Kidney epithelial cell (primary cell): ENCODE measurements around the gene SEC14L1. TPM values are rescaled to one million over a fixed set of nuclear protein-coding genes. Genes with fewer than 3 reads are reported as not detected.

Source experiments
- DNase-seq: peaks from one replicate; pipeline ENCODE4 v3.0.0-alpha.2; 2010; ENCODE audit warnings: low read depth
- H3K27me3 ChIP-seq: 2 replicates; pipeline ENCODE4 v1.6.0; 2011; ENCODE audit warnings: low read length; ENCODE audit not compliant: control insufficient read depth, insufficient read depth
- H3K36me3 ChIP-seq: 2 replicates; pipeline ENCODE4 v1.5.1; 2011; ENCODE audit warnings: low read length; ENCODE audit not compliant: control insufficient read depth, insufficient read depth
- H3K4me3 ChIP-seq: 2 replicates; pipeline ENCODE4 v1.5.1; 2011; ENCODE audit warnings: low read depth, mild to moderate bottlenecking, control low read depth, low read length
- CTCF ChIP-seq: IDR thresholded peaks from 2 replicates; pipeline ENCODE4 v1.5.1; 2011; ENCODE audit warnings: mild to moderate bottlenecking, moderate library complexity, low read length, control low read depth, inconsistent platforms; ENCODE audit not compliant: insufficient read depth, poor library complexity, severe bottlenecking
- total RNA-seq: library from RNA; depleted of rRNA; stranded (reverse); fragments of >200 nt; gene quantifications from 2 replicates; pipeline ENCODE4 v1.2.3, GENCODE V29; 2015

SEC14L1 gene
- total RNA-seq, 1 donor from 2014 or later: 41.6 TPM

GRCh38 chr17:77128896-77129567, 11.7 kb upstream of the SEC14L1 start:
- Histone ChIP-seq H3K27me3 (no peaks in the 10 kb centered on the region), H3K4me3 (no peak overlapping the region), H3K36me3 (no peaks in the 10 kb centered on the region)
- no peak for TF ChIP-seq CTCF
- DNase-seq: no peak

DNA sequence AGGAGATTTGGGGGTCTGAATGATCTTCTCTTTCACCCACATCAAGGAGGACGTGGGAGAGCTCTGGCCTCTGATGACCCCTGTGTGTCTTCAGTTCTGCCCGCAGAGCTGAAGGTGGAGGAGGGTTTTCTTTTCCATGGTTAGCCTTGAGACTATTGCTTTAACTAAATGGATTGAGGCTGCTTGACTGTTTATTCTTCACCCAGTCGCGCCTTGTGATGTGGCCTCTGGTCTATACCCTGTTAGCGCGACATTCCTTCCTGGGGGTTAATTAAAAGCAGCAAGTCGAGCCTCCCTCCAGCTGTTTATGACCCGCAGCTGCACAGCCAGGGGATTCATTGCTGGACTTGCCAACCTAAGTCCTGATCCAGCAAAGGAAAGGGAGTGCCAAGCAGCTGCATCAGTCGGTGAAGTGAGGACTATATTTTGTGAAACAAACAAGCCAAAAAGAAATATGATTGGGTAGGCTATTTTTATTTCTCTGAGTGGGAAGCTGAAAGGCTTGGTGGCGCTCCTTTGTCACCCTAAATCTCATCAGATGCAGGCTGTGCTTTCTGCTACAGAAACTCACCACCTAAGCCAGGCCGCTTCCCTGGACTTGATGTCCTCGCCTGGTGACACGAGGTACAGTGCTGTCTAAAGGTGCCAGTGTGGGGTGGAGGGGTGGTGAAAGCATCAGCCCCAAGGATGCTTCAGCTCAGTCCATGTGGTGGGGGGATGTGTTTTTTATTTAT, 11.0 kb upstream of the SEC14L1 start:
- TF ChIP-seq CTCF: no peak
- no peaks in the 10 kb centered on the region for H3K27me3 ChIP-seq
- H3K36me3 ChIP-seq: no peaks in the 10 kb centered on the region
- H3K4me3 ChIP-seq: no peak overlapping the region
- no peak for DNase-seq

- TF ChIP-seq CTCF: no peak
- Histone ChIP-seq H3K27me3 (no peaks in the 10 kb centered on the region), H3K4me3 (no peak overlapping the region), H3K36me3 (no peaks in the 10 kb centered on the region)
- no peak for DNase-seq
Measured at GRCh38 chr17:77130525-77130924, 10.2 kb upstream of the SEC14L1 start.

- no peak for DNase-seq
- no peaks in the 10 kb centered on the region for H3K36me3 ChIP-seq
- no peak overlapping the region for H3K4me3 ChIP-seq
- TF ChIP-seq CTCF: no peak
- no peaks in the 10 kb centered on the region for H3K27me3 ChIP-seq
Measured at GRCh38 chr17:77131904-77132303, 8.9 kb upstream of the SEC14L1 start.

DNA sequence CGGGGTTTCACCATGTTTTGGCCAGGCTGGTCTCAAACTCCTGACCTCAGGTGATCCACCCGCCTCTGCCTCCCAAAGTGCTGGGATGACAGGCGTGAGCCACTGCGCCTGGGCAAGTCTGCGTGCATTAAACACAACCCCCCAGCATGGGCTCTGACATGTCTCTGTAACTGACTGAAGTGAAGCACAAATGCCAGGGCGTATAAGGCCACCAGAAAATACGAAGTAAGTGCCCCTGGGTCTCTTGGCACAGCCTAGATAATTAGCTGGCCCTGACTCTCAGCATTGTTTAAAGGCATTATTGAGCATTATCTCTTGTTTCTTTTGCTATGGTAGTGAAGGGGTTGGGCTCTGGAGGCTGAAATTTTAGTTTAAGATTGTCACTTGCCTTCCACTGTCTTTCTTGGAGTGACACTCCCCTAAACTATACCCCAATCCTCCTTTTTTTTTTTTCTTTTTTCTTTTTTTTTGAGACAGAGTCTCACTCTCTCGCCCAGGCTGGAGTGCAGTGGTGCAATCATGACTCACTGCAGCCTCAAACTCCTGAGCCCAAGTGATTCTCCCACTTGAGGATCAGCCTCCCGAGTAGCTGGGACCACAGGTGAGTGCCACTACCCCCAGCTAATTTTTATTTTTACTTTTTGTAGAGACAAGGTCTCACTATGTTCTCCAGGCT, 8.2 kb upstream of the SEC14L1 start:
- Histone ChIP-seq H3K4me3 (no peak overlapping the region), H3K36me3 (no peaks in the 10 kb centered on the region), H3K27me3 (no peaks in the 10 kb centered on the region)
- no peak for TF ChIP-seq CTCF
- DNase-seq: no peak
